ENCODE data around the gene ZNF407. TPM values are rescaled to one million over a fixed set of nuclear protein-coding genes. Genes with fewer than 3 reads are reported as not detected.

The ZNF407 gene
- total RNA-seq, 1 donor from 2014 or later, result 20.1 TPM

- intact Hi-C loops (cut with micrococcal nuclease), result no loop called here
These were observed 513.3 kb downstream of the ZNF407 start for GRCh38 chr18:75110846-75111415.

DNA sequence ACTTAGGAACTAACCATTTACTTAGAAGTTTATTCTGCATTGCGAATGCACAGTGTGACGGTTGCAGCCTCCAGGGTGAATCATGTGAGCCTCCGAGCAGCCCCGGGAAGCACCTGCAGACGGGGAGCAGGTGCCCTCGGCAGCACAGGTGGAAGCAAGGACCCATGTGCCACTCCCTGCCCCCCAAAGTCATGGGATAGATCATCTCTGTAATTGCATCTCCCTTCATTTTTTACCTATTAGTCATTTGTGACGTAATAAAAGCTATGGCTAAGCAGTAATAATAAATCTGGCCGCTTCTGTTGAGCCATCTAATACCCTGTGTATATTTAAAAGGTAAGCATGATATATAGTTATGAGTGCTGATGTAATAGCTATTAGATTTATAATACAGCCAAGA, 514.1 kb downstream of the ZNF407 start:
- intact Hi-C loops (cut with micrococcal nuclease), result no loop called here

- intact Hi-C loops (cut with micrococcal nuclease), result no loop called here
These were observed 514.8 kb downstream of the ZNF407 start for GRCh38 chr18:75112186-75113096.

- intact Hi-C loops (cut with micrococcal nuclease), result no loop called here
These were observed 515.8 kb downstream of the ZNF407 start for GRCh38 chr18:75113455-75113854.

GRCh38 chr18:75114231-75114764, 516.6 kb downstream of the ZNF407 start:
- intact Hi-C loops (cut with micrococcal nuclease), result no loop called here

Other genes with a start within 250 kb of the ZNF407 start
- gene DIPK1C, start 140.6 kb upstream of the ZNF407 start, total RNA-seq, result not detected in 2 replicates
- 151 and 152 TPM in 2 replicates for gene CNDP2, start 101.5 kb upstream of the ZNF407 start, total RNA-seq
- gene CNDP1, start 63.4 kb upstream of the ZNF407 start, total RNA-seq, result 0.25 TPM in 1 of 2 replicates, not detected in the other

Measured in T-helper 2 cell treated with Interferon-gamma antibody and Interleukin-4, amounts not matched to agents 100 ng/mL and 5 ng/mL, for 36 hours (primary cell).